ENCODE measurements around the gene SLC30A7.
"Not testable (repeated sequence)": the region's sequence is repeated elsewhere in the genome, so short reads cannot be mapped to it uniquely, and the experiment has no call there.

SLC30A7 gene

GRCh38 chr1:100930494-100930893 lies 34.6 kb downstream of the SLC30A7 start:
- Histone ChIP-seq H3K36me3 (ENCODE audit: insufficient read depth) (no peaks in the 10 kb centered on the region), H3K4me3 (IDR thresholded peaks at IDR 0.05; ENCODE audit: insufficient read depth, low read depth, low read length) (no peak overlapping the region), H3K79me2 (ENCODE audit: insufficient read depth, low read depth) (no peaks in the 10 kb centered on the region), H2AFZ (ENCODE audit: low read depth) (no peak overlapping the region), H4K20me1 (ENCODE audit: insufficient read depth) (no peaks in the 10 kb centered on the region), H3K27ac (no peak overlapping the region), H3K9ac (no peak overlapping the region), H3K4me2 (no peak overlapping the region), H3K4me1 (ENCODE audit: low read depth, poor library complexity, severe bottlenecking) (peaks cover 10% of the 10 kb centered on the region), H3K27me3 (ENCODE audit: insufficient read depth, low read depth) (no peaks in the 10 kb centered on the region)
- TF ChIP-seq CTCF (conservative IDR thresholded peaks at IDR 0.05; ENCODE audit: low read depth, low read length) = no peak

GRCh38 chr1:100931716-100932115 lies 35.8 kb downstream of the SLC30A7 start:
- peaks cover 8% of the 10 kb centered on the region for H3K4me1 ChIP-seq (ENCODE audit: low read depth, poor library complexity, severe bottlenecking)
- no peak overlapping the region for H3K4me2 ChIP-seq
- H3K9ac ChIP-seq = no peak overlapping the region
- no peak overlapping the region for H3K4me3 ChIP-seq (IDR thresholded peaks at IDR 0.05; ENCODE audit: insufficient read depth, low read depth, low read length)
- H2AFZ ChIP-seq (ENCODE audit: low read depth) = no peak overlapping the region
- TF ChIP-seq CTCF (conservative IDR thresholded peaks at IDR 0.05; ENCODE audit: low read depth, low read length) = no peak
- H3K79me2 ChIP-seq (ENCODE audit: insufficient read depth, low read depth) = no peaks in the 10 kb centered on the region
- H3K36me3 ChIP-seq (ENCODE audit: insufficient read depth) = no peaks in the 10 kb centered on the region
- H3K27me3 ChIP-seq (ENCODE audit: insufficient read depth, low read depth) = no peaks in the 10 kb centered on the region
- no peak overlapping the region for H3K27ac ChIP-seq
- no peaks in the 10 kb centered on the region for H4K20me1 ChIP-seq (ENCODE audit: insufficient read depth)

- not testable (repeated sequence) for H3K4me2 ChIP-seq; H3K36me3 ChIP-seq (ENCODE audit: insufficient read depth); H3K9ac ChIP-seq; H3K27me3 ChIP-seq (ENCODE audit: insufficient read depth, low read depth); H2AFZ ChIP-seq (ENCODE audit: low read depth); H3K79me2 ChIP-seq (ENCODE audit: insufficient read depth, low read depth); H3K27ac ChIP-seq; H4K20me1 ChIP-seq (ENCODE audit: insufficient read depth); H3K4me1 ChIP-seq (ENCODE audit: low read depth, poor library complexity, severe bottlenecking); H3K4me3 ChIP-seq (IDR thresholded peaks at IDR 0.05; ENCODE audit: insufficient read depth, low read depth, low read length)
Observed at GRCh38 chr1:100933555-100933954, 37.7 kb downstream of the SLC30A7 start.

GRCh38 chr1:100936194-100936967 lies 40.5 kb downstream of the SLC30A7 start:
- no peak overlapping the region for H3K9ac ChIP-seq
- no peak overlapping the region for H3K4me3 ChIP-seq (IDR thresholded peaks at IDR 0.05; ENCODE audit: insufficient read depth, low read depth, low read length)
- H3K27me3 ChIP-seq (ENCODE audit: insufficient read depth, low read depth) = no peaks in the 10 kb centered on the region
- no peaks in the 10 kb centered on the region for H3K36me3 ChIP-seq (ENCODE audit: insufficient read depth)
- no peak overlapping the region for H2AFZ ChIP-seq (ENCODE audit: low read depth)
- TF ChIP-seq CTCF (conservative IDR thresholded peaks at IDR 0.05; ENCODE audit: low read depth, low read length) = no peak
- no peaks in the 10 kb centered on the region for H3K79me2 ChIP-seq (ENCODE audit: insufficient read depth, low read depth)
- H4K20me1 ChIP-seq (ENCODE audit: insufficient read depth) = no peaks in the 10 kb centered on the region
- no peak overlapping the region for H3K27ac ChIP-seq
- no peaks in the 10 kb centered on the region for H3K4me1 ChIP-seq (ENCODE audit: low read depth, poor library complexity, severe bottlenecking)
- H3K4me2 ChIP-seq = no peak overlapping the region

- Histone ChIP-seq H2AFZ (ENCODE audit: low read depth) (no peak overlapping the region), H3K4me3 (IDR thresholded peaks at IDR 0.05; ENCODE audit: insufficient read depth, low read depth, low read length) (no peak overlapping the region), H3K79me2 (ENCODE audit: insufficient read depth, low read depth) (no peaks in the 10 kb centered on the region), H3K4me2 (no peak overlapping the region), H3K27ac (no peak overlapping the region), H3K9ac (no peak overlapping the region), H4K20me1 (ENCODE audit: insufficient read depth) (no peaks in the 10 kb centered on the region), H3K27me3 (ENCODE audit: insufficient read depth, low read depth) (no peaks in the 10 kb centered on the region), H3K36me3 (ENCODE audit: insufficient read depth) (no peaks in the 10 kb centered on the region), H3K4me1 (ENCODE audit: low read depth, poor library complexity, severe bottlenecking) (no peaks in the 10 kb centered on the region)
- no peak for TF ChIP-seq CTCF (conservative IDR thresholded peaks at IDR 0.05; ENCODE audit: low read depth, low read length)
Observed at GRCh38 chr1:100941098-100941527, 45.2 kb downstream of the SLC30A7 start.

Measured in KMS-11 (cell line).